HG03280 (cell line): ENCODE results near the gene CMSS1.
"Not testable (repeated sequence)": the region's sequence is repeated elsewhere in the genome, so short reads cannot be mapped to it uniquely, and the experiment has no call there.

ENCODE experiments used
- ATAC-seq: cut with Tn5 transposase; IDR thresholded peaks from one replicate; pipeline ENCODE4 v1.9.1; 2021; ENCODE audit warnings: mild to moderate bottlenecking, moderate library complexity; ENCODE audit not compliant: unreplicated experiment

CMSS1 gene

GRCh38 chr3:100043271-100043670 lies 225.6 kb downstream of the CMSS1 start:
- no peak for ATAC-seq

- ATAC-seq = peak; percentile 74
Measured at GRCh38 chr3:100044369-100044768, 226.7 kb downstream of the CMSS1 start.

- no peak for ATAC-seq
Measured at GRCh38 chr3:100045696-100046095, 228.0 kb downstream of the CMSS1 start.

- no peak for ATAC-seq
Measured at GRCh38 chr3:100046986-100047385, 229.3 kb downstream of the CMSS1 start.

GRCh38 chr3:100047455-100048141 lies 229.9 kb downstream of the CMSS1 start:
- ATAC-seq = peak; percentile 78

GRCh38 chr3:100048248-100048647 lies 230.6 kb downstream of the CMSS1 start:
- ATAC-seq = no peak

GRCh38 chr3:100051513-100051912 lies 233.9 kb downstream of the CMSS1 start:
- not testable (repeated sequence) for ATAC-seq

GRCh38 chr3:100053951-100054620 lies 236.4 kb downstream of the CMSS1 start:
- ATAC-seq = no peak

GRCh38 chr3:100057716-100058575 lies 240.3 kb downstream of the CMSS1 start:
- ATAC-seq = no peak

- no peak for ATAC-seq
Measured at GRCh38 chr3:100059472-100059871, 241.8 kb downstream of the CMSS1 start.

GRCh38 chr3:100060685-100061484 lies 243.2 kb downstream of the CMSS1 start:
- ATAC-seq = no peak

- no peak for ATAC-seq
Measured at GRCh38 chr3:100062665-100063064, 245.0 kb downstream of the CMSS1 start.

- no peak for ATAC-seq
Measured at GRCh38 chr3:100063929-100064461, 246.3 kb downstream of the CMSS1 start.

GRCh38 chr3:100067589-100067988 lies 249.9 kb downstream of the CMSS1 start:
- ATAC-seq = no peak

GRCh38 chr3:100068826-100069225 lies 251.2 kb downstream of the CMSS1 start:
- ATAC-seq = peak; percentile 83

GRCh38 chr3:100069472-100069871 lies 251.8 kb downstream of the CMSS1 start:
- no peak for ATAC-seq

- no peak for ATAC-seq
Measured at GRCh38 chr3:100072326-100073048, 254.8 kb downstream of the CMSS1 start.

GRCh38 chr3:100073049-100073713 lies 255.5 kb downstream of the CMSS1 start:
- no peak for ATAC-seq

- no peak for ATAC-seq
Measured at GRCh38 chr3:100073714-100074307, 256.1 kb downstream of the CMSS1 start.
